Gastroesophageal sphincter (tissue), 3 donors: ENCODE measurements around the gene IRGC.

ENCODE experiments used
- CTCF ChIP-seq, 4 experiments: fragments of 200-600 bp in 2 of 4; fragments of 450-650 bp in 2 of 4; sonication (generic) in 1 of 4; IDR thresholded peaks; one replicate each; pipeline ENCODE4 v1.5.1; 2017 to 2019; ENCODE audit warnings: antibody characterized with exemption in 4 of 4, mild to moderate bottlenecking in 2 of 4, moderate library complexity in 2 of 4
- EP300 ChIP-seq: sonication (generic); formaldehyde crosslinking; IDR thresholded peaks from one replicate; pipeline ENCODE4 v1.6.1; 2017; ENCODE audit warnings: antibody characterized with exemption, mild to moderate bottlenecking
- POLR2A ChIP-seq, 2 donors: fragments of 450-650 bp; IDR thresholded peaks; one replicate each; pipeline ENCODE4 v1.6.1; 2017; ENCODE audit warnings: antibody characterized with exemption in 2 of 2, mild to moderate bottlenecking in 2 of 2, moderate library complexity in 1 of 2
- POLR2AphosphoS5 ChIP-seq: sonication (generic); formaldehyde crosslinking; IDR thresholded peaks from one replicate; pipeline ENCODE4 v1.6.1; 2017; ENCODE audit warnings: antibody characterized with exemption

- TF ChIP-seq POLR2AphosphoS5 (no peak), CTCF (IDR thresholded peaks at IDR 0.05) (no peak), POLR2A (IDR thresholded peaks at IDR 0.05) (no peak), EP300 (no peak)
Observed at GRCh38 chr19:43715776-43716175, at the start of gene IRGC.
